GM12801 (cell line): ENCODE results near the gene PARD3.

ENCODE experiments used
- CTCF ChIP-seq: IDR thresholded peaks from one replicate; pipeline ENCODE4 v1.5.1; 2011; ENCODE audit warnings: control low read depth; ENCODE audit not compliant: insufficient read length; ENCODE audit errors: extremely low read depth

Gene PARD3

GRCh38 chr10:34491678-34492077 is 323.4 kb downstream of the PARD3 start:
- TF ChIP-seq CTCF = no peak

GRCh38 chr10:34489973-34490745 is 324.9 kb downstream of the PARD3 start:
- no peak for TF ChIP-seq CTCF

GRCh38 chr10:34489411-34489810 is 325.7 kb downstream of the PARD3 start:
- no peak for TF ChIP-seq CTCF

DNA sequence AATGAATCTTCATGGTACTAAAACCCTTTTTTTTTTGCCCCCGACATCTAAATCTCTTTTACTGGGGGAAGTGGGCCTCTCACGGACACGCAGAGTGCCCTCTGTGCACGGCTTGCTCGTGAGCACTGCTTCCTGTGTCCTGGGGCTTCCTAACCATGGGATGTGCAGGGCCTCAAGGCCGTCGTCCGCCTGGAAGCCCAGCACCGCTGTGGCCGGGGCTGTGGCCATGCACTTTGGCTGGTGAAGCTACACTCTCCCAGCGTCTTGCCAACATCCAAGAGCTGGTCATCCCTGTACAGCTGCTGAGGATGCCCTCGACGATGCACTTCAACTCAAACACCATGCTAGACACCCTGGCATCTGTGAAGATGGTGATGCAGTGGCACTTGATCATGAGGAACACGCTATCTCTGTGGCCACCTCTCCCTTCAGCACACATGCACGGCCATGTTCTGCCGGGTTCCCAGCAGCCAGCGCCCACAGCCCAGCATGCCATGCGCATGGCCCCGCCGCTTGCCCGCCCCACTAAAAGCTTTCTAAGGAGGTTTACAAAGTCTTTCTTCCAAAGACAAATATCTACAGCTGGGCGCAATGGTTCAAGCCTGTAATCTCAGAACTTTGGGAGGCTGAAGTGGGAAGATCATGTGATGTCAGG is 326.5 kb downstream of the PARD3 start:
- no peak for TF ChIP-seq CTCF

DNA sequence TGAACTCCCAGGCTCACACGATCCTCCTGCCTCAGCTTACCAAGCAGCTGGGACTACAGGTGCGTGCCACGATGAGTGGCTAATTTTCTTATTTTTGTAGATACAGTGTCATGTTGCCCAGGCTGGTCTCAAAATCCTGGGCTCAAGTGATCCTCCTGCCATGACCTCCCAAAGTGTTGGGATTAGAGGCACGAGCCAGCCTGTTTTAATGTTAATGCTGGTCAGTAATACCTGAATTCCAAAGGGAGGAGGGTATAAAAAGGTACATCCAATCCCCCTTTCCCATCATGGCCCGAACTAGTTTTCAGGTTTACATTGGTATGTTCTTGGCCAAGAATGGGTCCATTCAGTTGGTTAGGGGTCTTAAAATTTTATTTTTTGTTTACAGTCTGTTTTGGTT is 329.1 kb downstream of the PARD3 start:
- no peak for TF ChIP-seq CTCF

GRCh38 chr10:34484164-34484563 is 330.9 kb downstream of the PARD3 start:
- no peak for TF ChIP-seq CTCF

DNA sequence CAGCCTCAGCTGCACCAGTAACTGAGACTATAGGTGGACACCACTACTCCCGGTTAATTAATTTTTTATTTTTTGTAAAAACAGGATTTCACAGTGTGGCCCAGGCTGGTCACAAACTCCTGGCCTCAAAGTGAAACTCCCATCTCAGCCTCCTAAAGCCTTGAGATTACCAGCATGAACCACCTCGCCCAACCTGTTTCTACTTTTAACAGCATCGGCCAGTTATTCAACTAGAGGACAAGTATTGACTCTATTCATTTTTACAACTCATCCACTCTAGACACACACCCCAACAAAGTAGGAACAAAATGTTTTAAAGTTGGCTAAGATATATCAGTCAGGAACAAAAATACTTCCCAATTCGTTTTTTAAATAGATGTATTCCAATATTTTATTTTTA is 334.8 kb downstream of the PARD3 start:
- TF ChIP-seq CTCF = no peak
